PFSK-1 (cell line): Measurements from ENCODE around the gene UNC45B.

Experiments
- POLR2AphosphoS5 ChIP-seq: IDR thresholded peaks from 2 replicates; pipeline ENCODE4 v1.6.1; 2012; ENCODE audit warnings: low read depth, mild to moderate bottlenecking, control low read depth, low read length, moderate library complexity
- REST ChIP-seq, 2 experiments: IDR thresholded peaks; 2 replicates each; pipeline versions ENCODE4 v1.6.1 to v1.8.0; 2011 to 2012; ENCODE audit warnings: low read depth in 2 of 2, low read length in 2 of 2, control low read depth in 1 of 2, inconsistent platforms in 1 of 2, mild to moderate bottlenecking in 1 of 2, moderate library complexity in 1 of 2; ENCODE audit not compliant: insufficient read depth in 1 of 2
- SIN3A ChIP-seq: IDR thresholded peaks from 2 replicates; pipeline ENCODE4 v1.6.1; 2012; ENCODE audit warnings: mild to moderate bottlenecking, low read length, moderate library complexity, borderline replicate concordance; ENCODE audit not compliant: insufficient read depth
- TAF1 ChIP-seq: IDR thresholded peaks from 2 replicates; pipeline ENCODE4 v1.6.1; 2012; ENCODE audit warnings: low read length, control low read depth, borderline replicate concordance; ENCODE audit not compliant: insufficient read depth

DNA sequence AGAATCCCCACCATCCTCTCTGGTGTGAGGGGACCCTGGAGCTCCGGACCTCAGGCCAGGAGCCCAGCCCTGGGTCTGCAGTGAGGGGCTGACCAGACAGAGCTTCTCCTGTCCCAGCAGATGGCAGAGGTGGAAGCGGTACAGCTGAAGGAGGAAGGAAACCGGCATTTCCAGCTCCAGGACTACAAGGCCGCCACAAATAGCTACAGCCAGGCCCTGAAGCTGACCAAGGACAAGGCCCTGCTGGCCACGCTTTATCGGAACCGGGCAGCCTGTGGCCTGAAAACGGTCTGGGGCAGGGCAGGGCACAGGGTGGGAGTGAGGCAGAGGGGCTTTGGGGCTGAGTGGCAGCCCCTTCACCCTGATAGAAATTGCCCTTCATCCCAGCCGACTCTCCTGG is 527 bp downstream of the UNC45B start:
- TF ChIP-seq SIN3A, result no peak
- TF ChIP-seq TAF1, result no peak
- TF ChIP-seq POLR2AphosphoS5, result no peak
- TF ChIP-seq REST (IDR thresholded peaks at IDR 0.05; ENCODE audit: insufficient read depth in 1 of 2, low read depth in 2 of 2, low read length in 2 of 2), result no peak
